Neural progenitor cell (in vitro differentiated cells): ENCODE measurements around the gene KCNJ14.

Source experiments
- CTCF ChIP-seq: fragments of 200-600 bp; sonication (generic); IDR thresholded peaks from 2 replicates; pipeline ENCODE4 v1.5.1; 2017; ENCODE audit warnings: antibody characterized with exemption, mild to moderate bottlenecking
- EZH2 ChIP-seq: fragments of 200-600 bp; sonication (generic); IDR thresholded peaks from 2 replicates; pipeline ENCODE4 v1.6.1; 2017; ENCODE audit warnings: antibody characterized with exemption, mild to moderate bottlenecking, moderate library complexity
- EZH2phosphoT487 ChIP-seq: fragments of 200-600 bp; sonication (generic); IDR thresholded peaks from 2 replicates; pipeline ENCODE4 v1.6.1; 2017; ENCODE audit warnings: antibody characterized with exemption

GRCh38 chr19:48476176-48476575 lies 20.8 kb downstream of the KCNJ14 start:
- TF ChIP-seq EZH2phosphoT487 (no peak), EZH2 (no peak), CTCF (no peak)
